Peyer's patch (tissue), 4 donors: ENCODE data around the gene AP1B1.

Experiments used
- POLR2A ChIP-seq, 2 donors: fragments of 450-650 bp; IDR thresholded peaks; one replicate each; pipeline ENCODE4 v1.5.1; 2017; ENCODE audit warnings: antibody characterized with exemption in 2 of 2, mild to moderate bottlenecking in 2 of 2, moderate library complexity in 2 of 2
- TF ChIP-seq, protein P1 (sequence below), 6 experiments: fragments of 450-650 bp in 4 of 6; fragments of 200-600 bp in 2 of 6; sonication (generic) in 1 of 6; IDR thresholded peaks; one replicate each; pipeline ENCODE4 v1.5.1; 2017 to 2019; ENCODE audit warnings: antibody characterized with exemption in 6 of 6, mild to moderate bottlenecking in 3 of 6, moderate library complexity in 1 of 6

DNA sequence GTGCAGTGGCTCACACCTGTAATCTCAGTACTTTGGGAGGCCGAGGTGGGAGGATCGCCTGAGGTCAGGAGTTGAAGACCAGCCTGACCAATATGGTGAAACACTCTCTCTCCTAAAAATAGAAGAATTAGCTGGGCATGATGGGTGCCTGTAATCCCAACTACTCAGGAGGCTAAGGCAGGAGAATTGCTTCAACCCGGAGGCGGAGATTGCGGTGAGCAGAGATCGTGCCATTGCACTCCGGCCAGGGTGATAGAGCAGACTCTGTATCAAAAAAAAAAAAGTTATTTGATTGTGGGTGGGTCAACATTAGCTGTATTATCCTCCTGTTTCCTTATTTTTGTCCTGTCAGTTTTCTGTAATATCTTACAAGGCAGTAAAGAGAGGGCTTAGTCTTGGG, 38.1 kb upstream of the AP1B1 start:
- TF ChIP-seq, protein P1, sequence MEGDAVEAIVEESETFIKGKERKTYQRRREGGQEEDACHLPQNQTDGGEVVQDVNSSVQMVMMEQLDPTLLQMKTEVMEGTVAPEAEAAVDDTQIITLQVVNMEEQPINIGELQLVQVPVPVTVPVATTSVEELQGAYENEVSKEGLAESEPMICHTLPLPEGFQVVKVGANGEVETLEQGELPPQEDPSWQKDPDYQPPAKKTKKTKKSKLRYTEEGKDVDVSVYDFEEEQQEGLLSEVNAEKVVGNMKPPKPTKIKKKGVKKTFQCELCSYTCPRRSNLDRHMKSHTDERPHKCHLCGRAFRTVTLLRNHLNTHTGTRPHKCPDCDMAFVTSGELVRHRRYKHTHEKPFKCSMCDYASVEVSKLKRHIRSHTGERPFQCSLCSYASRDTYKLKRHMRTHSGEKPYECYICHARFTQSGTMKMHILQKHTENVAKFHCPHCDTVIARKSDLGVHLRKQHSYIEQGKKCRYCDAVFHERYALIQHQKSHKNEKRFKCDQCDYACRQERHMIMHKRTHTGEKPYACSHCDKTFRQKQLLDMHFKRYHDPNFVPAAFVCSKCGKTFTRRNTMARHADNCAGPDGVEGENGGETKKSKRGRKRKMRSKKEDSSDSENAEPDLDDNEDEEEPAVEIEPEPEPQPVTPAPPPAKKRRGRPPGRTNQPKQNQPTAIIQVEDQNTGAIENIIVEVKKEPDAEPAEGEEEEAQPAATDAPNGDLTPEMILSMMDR (IDR thresholded peaks at IDR 0.05): no peak
- no peak for TF ChIP-seq POLR2A (IDR thresholded peaks at IDR 0.05)
